CD1c-positive myeloid dendritic cell (primary cell): ENCODE measurements around the gene MEAK7.

Source experiments
- DNase-seq: peaks from one replicate; pipeline ENCODE4 v3.0.0-alpha.2; 2016; ENCODE audit errors: extremely low spot score

Gene MEAK7

DNA sequence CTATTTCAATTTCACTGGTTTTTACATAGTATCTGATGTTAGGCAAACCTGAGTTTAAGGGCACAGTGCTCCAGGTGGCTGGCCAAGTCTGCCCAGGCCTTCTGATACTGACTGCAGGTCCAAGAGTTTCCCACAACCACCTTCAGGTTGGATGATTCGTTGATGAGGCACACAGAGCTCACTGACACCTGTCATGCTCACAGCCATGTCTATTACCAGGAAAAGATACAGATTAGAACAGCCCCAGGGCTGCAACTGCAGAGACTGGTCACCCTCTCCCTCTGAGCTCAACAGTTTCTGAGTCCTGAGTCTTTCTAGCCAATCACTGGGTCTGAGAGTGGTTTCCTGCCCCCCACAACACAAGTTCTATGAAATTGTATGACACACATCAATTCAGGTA, 37.2 kb downstream of the MEAK7 start:
- no peak for DNase-seq

DNA sequence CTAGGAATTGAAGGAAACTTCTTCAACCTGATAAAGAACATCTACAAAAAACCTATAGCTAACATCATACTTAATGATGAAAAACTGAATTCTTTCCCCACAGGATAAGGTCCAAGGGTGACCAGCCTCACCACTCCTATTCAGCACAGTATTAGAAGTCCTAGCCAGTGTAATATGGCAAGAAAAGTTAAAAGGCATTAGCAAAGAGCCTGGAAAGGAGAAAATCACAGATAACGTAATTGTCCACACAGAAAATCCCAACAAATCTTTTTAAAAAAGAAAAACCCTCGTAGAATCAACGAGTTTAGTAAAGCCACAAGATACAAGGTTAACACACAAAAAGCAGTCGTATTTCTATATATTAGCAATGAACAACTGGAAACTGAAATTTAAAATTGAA, 37.8 kb downstream of the MEAK7 start:
- no peak for DNase-seq

DNA sequence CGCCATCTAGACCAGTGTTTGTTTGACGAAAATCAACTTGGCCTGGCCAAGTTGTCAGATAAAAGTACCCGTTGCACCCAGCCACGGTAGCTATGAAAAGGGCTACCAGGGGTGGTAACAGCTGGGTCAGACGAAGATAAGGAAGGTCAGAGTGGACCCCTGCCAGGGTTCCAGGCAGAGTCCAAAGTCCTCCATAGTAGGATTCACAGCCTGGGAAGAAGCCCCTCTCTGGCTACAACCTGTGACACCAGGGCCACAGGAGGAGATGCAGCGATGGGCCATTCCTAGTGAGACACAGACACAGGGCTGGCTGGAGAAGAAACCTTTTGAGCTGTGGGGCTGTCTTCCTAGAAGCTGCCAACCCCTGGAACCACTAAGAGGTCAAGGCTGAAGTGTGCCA, 39.3 kb downstream of the MEAK7 start:
- DNase-seq, result no peak

DNA sequence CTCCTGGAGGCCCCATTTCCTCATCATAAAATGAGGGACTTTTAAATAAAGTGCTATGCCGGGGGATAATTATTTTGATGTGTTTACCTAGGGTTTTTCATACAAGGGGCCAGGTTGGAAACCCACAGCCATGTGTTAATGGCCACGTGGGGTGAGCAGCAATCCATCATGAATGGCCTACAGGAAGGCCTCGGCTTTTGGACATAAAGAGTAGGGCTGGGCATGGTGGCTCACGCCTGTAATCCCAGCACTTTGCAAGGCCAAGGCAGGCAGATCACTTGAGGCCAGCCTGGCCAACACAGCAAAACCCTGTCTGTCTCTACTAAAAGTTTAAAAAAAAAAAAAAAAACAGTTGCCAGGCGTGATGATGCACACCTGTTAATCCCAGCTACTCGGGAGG, 40.3 kb downstream of the MEAK7 start:
- DNase-seq, result no peak

DNA sequence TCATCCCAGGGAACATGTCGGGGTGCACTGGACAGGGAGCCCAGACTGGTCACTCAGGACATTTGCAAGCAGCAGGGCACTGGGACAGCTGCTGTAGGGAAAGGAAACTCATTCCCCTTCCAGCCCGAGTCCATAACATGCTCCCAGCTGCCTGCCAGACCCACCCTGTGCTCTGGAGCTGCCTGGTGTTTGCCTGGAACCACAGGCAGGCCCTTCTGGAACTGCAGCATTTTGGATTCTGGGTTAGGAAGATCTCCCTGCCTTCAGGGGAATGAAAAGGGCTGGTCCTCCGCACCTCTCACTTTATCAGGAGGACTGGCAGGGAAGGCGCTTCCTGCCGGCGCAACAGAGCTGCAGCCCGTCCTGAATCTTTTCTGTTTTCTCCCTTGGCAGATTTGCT, 41.2 kb downstream of the MEAK7 start:
- no peak for DNase-seq

DNA sequence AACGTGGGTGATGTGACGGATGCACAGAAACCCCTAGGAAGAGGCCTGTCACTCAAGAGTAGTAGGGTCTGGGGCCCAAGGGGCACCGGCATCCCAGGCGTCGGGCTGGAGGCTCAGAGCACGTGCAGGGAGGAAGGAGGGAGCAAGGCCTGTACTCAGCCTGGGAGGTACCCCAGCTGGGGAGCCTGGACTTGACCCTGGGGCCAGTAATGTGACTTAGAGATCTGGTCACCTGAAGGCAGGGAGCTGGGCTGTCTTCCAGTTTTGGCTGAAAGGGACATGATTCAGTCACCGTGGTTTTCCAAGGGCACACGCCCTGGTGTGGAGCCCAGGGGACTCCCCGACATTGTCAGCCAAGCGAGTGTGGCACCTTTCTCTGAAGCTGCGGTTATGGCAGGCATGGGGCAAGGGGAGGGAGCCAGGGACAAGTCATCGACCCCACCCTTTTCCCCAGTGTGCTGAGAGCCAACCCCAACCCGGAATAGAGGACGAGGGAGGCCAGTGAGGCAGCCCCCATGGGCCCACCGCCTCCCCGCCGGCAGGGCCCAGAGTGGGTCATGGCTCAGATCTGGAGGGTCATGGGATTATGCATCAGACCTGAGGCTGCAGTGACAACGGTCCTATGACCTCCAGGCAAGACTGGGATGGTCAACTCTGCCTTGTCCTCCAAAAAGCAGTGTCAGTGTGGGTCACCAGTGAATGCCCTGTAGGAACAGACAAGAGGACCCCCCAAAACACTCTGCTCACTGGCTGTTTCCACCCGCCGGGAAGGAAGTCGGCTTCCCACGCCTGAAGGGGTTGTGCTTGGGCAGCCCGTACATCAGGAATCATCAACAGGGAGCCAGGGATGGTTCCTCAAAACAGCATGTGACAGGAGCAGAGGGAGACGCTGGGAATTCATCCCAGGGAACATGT, 41.9 kb downstream of the MEAK7 start:
- DNase-seq, result no peak

DNA sequence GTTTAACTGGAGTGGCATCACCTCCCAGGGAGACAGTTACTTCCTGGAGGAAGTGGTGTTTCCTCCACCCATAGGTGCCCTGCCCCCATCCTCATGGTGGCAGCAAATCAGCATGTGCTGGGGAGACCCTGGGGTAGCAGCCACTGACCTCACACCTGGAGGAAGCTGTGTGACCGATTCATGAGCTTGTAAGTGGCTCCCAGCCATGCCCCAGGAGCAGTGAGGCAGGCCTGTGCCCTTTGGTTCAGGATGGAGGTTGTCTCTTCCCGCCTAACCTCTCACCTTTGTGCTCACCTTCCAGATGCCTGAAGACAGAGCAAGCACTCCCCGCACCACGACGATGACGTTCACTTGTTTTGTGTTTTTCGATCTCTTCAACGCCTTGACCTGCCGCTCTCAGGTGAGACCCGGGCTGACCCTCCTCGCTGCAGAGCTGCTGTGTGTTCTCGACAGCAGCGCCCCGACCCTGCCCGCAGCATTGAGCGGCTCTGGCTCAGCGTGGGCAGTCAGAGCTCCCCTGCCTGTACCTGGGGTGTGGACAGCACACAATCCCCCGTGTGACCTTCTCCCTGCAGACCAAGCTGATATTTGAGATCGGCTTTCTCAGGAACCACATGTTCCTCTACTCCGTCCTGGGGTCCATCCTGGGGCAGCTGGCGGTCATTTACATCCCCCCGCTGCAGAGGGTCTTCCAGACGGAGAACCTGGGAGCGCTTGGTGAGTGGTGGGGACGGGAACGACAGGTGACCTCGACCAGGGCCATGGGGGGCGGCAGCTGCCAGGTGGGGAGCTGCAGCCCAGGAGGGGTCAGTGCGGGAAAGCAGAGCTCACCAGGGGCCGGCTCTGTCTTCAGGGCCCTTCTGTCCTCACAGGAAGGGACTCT, 42.8 kb downstream of the MEAK7 start:
- no peak for DNase-seq

DNA sequence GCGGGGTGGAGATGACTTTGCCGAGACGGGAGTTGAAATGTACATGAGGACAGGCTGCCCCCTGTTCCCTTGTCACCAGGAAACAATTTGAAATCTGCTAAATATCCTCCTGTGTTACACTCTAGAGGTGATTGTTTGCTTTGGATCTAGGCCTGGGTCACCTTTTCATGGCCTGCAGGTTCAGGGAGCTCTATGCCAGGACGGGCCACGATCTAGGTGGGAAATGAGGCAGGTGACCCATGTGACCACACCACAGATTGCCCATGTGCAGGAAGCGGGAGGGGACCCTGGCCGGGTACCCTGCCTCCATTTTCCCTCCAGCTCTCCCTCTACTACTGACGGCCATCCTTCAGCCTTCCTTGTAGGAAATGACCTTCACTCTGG, 43.4 kb downstream of the MEAK7 start:
- no peak for DNase-seq

DNA sequence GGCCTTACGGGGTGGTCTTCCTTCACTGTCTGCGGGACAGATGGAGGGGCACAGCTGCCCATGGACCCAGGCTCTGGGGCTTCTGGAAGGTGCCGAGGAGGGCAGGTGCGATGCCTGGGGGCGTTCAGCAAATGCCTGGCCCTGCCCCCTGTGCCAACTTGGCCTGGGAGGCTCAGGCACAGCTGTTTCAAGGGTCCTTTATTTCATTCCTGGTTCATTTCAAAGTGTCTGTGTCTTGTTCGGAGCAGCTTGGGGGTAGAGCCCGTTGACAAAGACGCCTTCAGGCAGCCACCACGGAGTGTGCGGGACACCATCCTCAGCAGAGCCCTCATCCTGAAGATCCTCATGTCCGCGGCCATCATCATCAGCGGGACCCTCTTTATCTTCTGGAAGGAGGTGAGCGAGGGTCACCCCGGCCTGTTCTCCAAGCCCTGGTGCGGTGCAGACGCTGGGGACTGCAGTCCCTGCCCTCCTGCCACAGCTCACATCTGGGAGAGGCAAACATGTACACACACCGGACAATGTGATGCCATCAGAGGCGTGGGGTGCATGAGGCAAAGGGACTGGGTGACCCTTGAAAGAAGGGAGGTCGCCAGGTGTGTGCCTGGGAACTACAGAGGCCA, 43.9 kb downstream of the MEAK7 start:
- no peak for DNase-seq

DNA sequence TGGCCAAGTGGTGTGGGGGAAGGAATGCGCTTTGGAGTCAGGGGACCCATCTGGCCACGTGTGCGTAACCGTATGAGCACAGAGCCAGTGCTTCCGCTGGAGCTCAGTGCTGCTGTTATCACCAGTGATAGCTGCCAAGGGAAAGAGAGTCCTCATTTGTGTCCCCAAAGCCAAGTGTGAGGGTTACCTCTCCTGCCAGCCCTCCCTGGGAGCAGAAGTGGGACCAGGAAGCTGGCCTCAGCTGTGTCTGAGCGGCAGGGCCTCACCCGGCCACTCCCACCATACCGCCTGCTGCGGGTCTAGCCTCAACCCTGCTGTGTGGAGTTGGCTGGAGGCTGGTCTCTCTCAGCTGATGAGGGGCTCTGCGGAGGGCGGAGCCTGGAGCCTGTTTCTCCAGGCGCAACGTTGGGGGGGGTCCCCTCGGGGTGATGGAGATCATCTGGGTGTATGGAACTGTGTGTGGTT, 44.5 kb downstream of the MEAK7 start:
- no peak for DNase-seq

DNA sequence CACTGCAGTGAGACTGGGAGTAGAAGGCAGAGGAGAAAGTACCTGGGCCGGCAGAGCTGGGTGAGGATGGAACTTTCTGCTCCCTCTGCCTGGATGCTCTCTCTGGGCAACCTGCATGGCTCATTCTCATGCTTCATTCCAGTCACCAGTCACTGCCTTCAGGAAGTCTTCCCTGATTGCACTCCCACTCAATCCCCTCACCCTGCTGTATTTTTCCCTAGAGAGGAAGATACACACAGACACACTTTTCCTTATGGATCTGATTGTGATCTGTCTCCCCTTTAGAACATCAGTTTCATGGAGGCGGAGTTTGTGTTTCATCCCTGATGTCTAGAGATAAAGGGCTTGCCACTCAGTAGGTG, 44.9 kb downstream of the MEAK7 start:
- no peak for DNase-seq

DNA sequence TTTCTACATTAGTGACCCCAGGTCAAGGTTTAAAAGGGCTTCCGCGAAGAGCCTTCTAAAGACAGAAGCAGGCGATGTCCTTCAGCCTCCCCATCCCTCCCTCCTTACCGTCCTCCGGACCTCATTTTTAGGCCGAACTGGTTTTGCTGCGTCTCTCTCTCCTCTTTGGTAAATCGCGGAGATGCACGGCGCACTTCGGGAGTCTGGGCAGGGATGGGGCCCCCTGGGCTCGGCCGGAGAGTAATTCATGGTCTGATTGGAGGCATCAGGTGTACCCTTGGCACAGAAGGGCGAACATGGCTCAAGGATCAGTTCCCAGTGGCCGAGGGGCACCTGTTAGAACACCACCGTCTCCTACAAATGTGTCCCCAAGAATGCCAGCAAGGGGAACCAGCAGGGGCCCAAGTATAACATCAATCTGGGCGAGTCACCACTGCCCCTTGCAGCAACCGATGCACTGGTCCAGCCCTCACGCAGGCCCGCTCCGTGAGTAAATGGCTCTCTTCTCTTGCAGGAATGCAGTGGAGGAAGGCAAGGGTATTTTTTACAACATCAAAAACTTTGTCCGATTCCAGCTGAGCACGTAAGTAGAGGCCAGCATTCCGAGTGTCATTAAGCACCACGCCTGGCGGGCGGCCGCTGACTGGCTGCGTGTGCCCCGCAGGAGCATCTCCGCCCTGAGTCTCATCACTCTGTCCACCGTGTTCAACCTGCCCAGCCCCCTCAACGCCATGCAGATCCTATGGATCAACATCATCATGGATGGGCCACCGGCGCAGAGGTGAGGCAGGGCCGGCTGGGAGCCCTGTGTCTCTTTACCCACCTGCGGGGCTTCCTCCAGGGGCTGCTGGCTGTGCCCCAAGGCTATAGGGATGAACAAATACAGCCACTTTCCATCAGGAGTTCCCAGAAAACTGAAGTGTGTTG, 45.6 kb downstream of the MEAK7 start:
- no peak for DNase-seq

DNA sequence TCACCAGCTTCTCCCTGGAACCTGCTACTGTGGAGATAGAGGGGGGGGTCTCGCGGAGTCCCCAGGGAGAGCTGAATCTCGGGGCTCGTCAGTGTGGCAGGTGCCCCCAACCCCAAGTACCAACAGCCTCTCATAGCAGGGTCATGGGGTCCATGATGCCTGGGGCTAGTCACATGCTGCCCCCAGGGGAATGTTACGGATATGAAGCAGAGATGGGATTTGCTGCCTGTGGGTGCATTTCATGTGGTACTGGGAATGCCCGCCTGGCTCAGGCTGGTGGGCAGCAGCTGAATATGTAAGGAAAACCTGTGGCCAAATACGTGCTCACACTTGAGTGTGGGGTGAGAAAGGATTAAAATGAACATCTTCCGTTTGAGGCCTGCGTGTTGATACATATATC, 49.4 kb downstream of the MEAK7 start:
- no peak for DNase-seq
